ENCODE measurements around the gene IL12A. TPM values are rescaled to one million over a fixed set of nuclear protein-coding genes. Genes with fewer than 3 reads are reported as not detected.

The IL12A gene
- total and polyA plus RNA-seq, 3 donors from 2014 or later: 0.56 to 1.3 (median 0.57) TPM

DNA sequence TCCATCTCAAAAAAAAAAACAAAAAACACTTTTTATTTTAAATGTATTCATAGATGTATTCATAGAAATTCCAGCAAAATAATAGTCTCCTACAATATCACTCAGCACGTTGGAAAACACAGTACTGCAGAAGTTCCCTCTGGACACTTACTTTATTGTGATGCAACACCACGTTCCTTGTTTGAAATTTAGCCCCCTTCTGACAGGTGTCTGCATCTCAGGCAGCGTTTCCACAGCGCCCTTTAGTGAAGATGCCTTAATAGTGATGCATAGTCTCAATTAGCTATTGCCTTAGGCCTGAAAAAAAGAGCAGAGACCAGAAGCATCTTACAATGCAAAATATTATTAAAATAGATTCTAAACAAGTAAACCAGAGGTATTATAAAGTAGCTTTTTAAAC, 20.3 kb downstream of the IL12A start:
- intact Hi-C loops (cut with DNase I; ENCODE audit: low total_unique reads): loop anchor here (10.0 kb wide), 2 partner anchors 124 to 184 kb away; no protein-coding TSS in a partner anchor
- no peaks in the 10 kb centered on the region for H3K27me3 ChIP-seq
- 71 to 81% methylated on average over 4 of the region's 4 CpGs for WGBS, 2 donors
- DNase-seq: no peak
- no peaks in the 10 kb centered on the region for H3K4me1 ChIP-seq
- TF ChIP-seq, protein P1, sequence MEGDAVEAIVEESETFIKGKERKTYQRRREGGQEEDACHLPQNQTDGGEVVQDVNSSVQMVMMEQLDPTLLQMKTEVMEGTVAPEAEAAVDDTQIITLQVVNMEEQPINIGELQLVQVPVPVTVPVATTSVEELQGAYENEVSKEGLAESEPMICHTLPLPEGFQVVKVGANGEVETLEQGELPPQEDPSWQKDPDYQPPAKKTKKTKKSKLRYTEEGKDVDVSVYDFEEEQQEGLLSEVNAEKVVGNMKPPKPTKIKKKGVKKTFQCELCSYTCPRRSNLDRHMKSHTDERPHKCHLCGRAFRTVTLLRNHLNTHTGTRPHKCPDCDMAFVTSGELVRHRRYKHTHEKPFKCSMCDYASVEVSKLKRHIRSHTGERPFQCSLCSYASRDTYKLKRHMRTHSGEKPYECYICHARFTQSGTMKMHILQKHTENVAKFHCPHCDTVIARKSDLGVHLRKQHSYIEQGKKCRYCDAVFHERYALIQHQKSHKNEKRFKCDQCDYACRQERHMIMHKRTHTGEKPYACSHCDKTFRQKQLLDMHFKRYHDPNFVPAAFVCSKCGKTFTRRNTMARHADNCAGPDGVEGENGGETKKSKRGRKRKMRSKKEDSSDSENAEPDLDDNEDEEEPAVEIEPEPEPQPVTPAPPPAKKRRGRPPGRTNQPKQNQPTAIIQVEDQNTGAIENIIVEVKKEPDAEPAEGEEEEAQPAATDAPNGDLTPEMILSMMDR (IDR thresholded peaks at IDR 0.05): no peak
- TF ChIP-seq POLR2A (IDR thresholded peaks at IDR 0.05): no peak
- H3K27ac ChIP-seq: no peak overlapping the region
- H3K9me3 ChIP-seq: no peaks in the 10 kb centered on the region
- no peak overlapping the region for H3K4me3 ChIP-seq
- H3K36me3 ChIP-seq (ENCODE audit: low read depth, missing control alignments): no peaks in the 10 kb centered on the region

DNA sequence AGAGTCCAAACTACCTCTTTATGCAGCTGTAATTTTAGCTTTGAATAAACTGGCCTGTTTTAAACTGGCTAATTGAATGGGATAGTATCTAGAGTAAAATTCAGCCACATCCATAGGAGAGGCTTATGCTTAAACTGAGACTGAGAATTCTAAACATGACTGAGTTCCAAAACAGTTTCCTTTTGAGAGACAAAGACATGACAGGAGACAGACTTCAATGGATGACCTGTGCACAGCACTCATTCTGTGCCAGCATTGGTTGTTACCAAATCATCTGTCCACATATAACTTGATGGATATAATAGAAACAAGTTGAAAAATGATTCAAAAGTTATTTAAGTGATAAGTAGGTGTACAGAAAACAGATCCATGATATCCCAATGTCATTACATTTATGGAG, 20.9 kb downstream of the IL12A start:
- Histone ChIP-seq H3K4me1 (no peaks in the 10 kb centered on the region), H3K36me3 (ENCODE audit: low read depth, missing control alignments) (no peaks in the 10 kb centered on the region), H3K27me3 (no peaks in the 10 kb centered on the region), H3K4me3 (no peak overlapping the region), H3K9me3 (no peaks in the 10 kb centered on the region), H3K27ac (no peak overlapping the region)
- DNase-seq: no peak
- intact Hi-C loops (cut with DNase I; ENCODE audit: low total_unique reads): loop anchor here (10.0 kb wide), 2 partner anchors 125 to 185 kb away; no protein-coding TSS in a partner anchor
- TF ChIP-seq, protein P1 (IDR thresholded peaks at IDR 0.05): no peak
- TF ChIP-seq POLR2A (IDR thresholded peaks at IDR 0.05): no peak

DNA sequence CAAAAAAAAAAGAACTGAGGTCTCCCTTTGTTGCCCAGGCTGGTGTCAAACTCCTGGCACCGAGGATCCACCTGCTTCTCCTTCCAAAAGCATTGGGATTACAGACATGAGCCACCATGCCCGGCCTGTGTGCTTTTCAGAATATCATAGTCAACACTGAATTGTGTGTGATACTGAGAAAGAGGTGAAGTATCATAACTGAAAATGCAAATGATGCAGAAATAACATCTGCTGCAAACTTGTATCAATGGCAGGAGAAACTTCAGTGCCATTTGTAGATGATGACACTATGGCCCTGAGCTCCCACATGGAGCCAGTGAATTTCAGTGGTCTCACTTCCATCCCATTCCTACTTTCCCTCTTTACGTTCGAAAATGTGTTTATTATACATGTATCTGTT, 21.9 kb downstream of the IL12A start:
- WGBS, 2 donors: 88 to 94% methylated on average over 4 of the region's 4 CpGs
- Histone ChIP-seq H3K36me3 (ENCODE audit: low read depth, missing control alignments) (no peaks in the 10 kb centered on the region), H3K4me1 (no peaks in the 10 kb centered on the region), H3K4me3 (no peak overlapping the region), H3K9me3 (no peaks in the 10 kb centered on the region), H3K27me3 (no peaks in the 10 kb centered on the region), H3K27ac (no peak overlapping the region)
- no peak for DNase-seq
- TF ChIP-seq, protein P1 (IDR thresholded peaks at IDR 0.05): no peak
- TF ChIP-seq POLR2A (IDR thresholded peaks at IDR 0.05): no peak
- intact Hi-C loops (cut with DNase I; ENCODE audit: low total_unique reads): no loop called here

DNA sequence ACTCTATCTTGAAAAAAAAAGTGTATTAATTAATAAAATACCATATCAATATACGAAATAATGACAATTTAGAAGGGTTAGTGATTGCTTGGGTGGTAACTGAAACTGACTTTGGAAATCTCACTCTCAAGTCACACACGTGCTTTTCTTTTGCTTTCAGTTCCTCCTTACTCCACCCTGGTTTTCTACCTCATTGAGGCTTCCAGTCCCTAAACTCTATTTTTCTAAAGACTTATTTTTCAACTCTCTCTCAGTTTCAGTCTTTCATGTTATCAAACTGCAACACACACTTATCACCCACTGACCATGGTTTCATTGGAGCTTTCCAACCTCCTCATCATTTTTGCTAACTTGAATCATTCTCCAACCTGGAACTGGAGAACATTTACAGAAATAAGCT, 23.5 kb downstream of the IL12A start:
- Histone ChIP-seq H3K36me3 (ENCODE audit: low read depth, missing control alignments) (no peaks in the 10 kb centered on the region), H3K4me3 (no peak overlapping the region), H3K9me3 (no peaks in the 10 kb centered on the region), H3K27me3 (no peaks in the 10 kb centered on the region), H3K27ac (no peak overlapping the region), H3K4me1 (no peaks in the 10 kb centered on the region)
- no peak for TF ChIP-seq POLR2A (IDR thresholded peaks at IDR 0.05)
- TF ChIP-seq, protein P1 (IDR thresholded peaks at IDR 0.05): no peak
- intact Hi-C loops (cut with DNase I; ENCODE audit: low total_unique reads): no loop called here
- DNase-seq: no peak
- 71 to 78% methylated on average over 2 of the region's 2 CpGs for WGBS, 2 donors

DNA sequence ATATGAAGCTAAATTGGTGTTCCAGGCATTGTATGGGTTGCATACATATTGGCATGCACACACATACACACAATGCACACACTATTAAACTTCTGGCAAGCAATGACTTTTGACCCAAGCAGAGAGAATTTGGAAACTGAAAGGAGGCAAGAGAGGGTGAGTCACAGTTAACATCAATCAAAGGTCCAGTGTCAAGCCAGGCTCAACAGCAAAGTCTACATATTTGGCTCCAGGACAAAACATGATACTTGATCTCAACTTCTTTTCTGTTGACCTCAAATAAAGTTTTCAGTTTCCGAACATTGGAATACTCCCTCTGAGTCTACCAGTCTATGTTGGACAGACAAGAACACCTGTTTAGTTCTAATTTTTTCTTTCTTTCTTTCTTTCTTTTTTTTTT, 28.3 kb downstream of the IL12A start:
- Histone ChIP-seq H3K27me3 (no peaks in the 10 kb centered on the region), H3K9me3 (no peaks in the 10 kb centered on the region), H3K4me1 (no peaks in the 10 kb centered on the region), H3K4me3 (no peak overlapping the region), H3K36me3 (ENCODE audit: low read depth, missing control alignments) (no peaks in the 10 kb centered on the region), H3K27ac (no peak overlapping the region)
- 82 to 86% methylated on average over 1 of the region's 1 CpG for WGBS, 2 donors
- TF ChIP-seq POLR2A (IDR thresholded peaks at IDR 0.05): no peak
- TF ChIP-seq, protein P1 (IDR thresholded peaks at IDR 0.05): no peak
- DNase-seq: no peak
- intact Hi-C loops (cut with DNase I; ENCODE audit: low total_unique reads): no loop called here

Measured in testis (tissue), 3 donors.